Stimulated activated CD8-positive, alpha-beta memory T cell treated with anti-CD3 and anti-CD28 coated beads, Interleukin-12 subunit alpha, Interleukin-12 subunit beta, amount 100 ng/mL, for 4 hours (primary cell): Measurements from ENCODE around the gene CLDN14.
"Not testable (repeated sequence)": the region's sequence is repeated elsewhere in the genome, so short reads cannot be mapped to it uniquely, and the experiment has no call there.

Source experiments
- DNase-seq: peaks from one replicate; pipeline ENCODE4 v3.0.0-alpha.2; 2020; ENCODE audit warnings: low read depth

The CLDN14 gene

GRCh38 chr21:36499578-36500471 is 19.9 kb upstream of the CLDN14 start:
- no peak for DNase-seq

GRCh38 chr21:36494557-36494956 is 14.6 kb upstream of the CLDN14 start:
- no peak for DNase-seq

- no peak for DNase-seq
These were observed 11.4 kb upstream of the CLDN14 start for GRCh38 chr21:36491209-36491910.

- DNase-seq, result no peak
These were observed 9.8 kb upstream of the CLDN14 start for GRCh38 chr21:36489776-36490165.

GRCh38 chr21:36489103-36489775 is 9.3 kb upstream of the CLDN14 start:
- DNase-seq, result no peak

GRCh38 chr21:36487641-36488307 is 7.9 kb upstream of the CLDN14 start:
- DNase-seq, result no peak

- DNase-seq, result no peak
These were observed 6.3 kb upstream of the CLDN14 start for GRCh38 chr21:36486246-36486645.

GRCh38 chr21:36485476-36485875 is 5.6 kb upstream of the CLDN14 start:
- no peak for DNase-seq

GRCh38 chr21:36483095-36483494 is 3.2 kb upstream of the CLDN14 start:
- no peak for DNase-seq

GRCh38 chr21:36482673-36483072 is 2.8 kb upstream of the CLDN14 start:
- no peak for DNase-seq

GRCh38 chr21:36482181-36482580 is 2.3 kb upstream of the CLDN14 start:
- no peak for DNase-seq

- DNase-seq, result no peak
These were observed 1.7 kb upstream of the CLDN14 start for GRCh38 chr21:36481639-36482038.

GRCh38 chr21:36480618-36481017 is 696 bp upstream of the CLDN14 start:
- no peak for DNase-seq

GRCh38 chr21:36478941-36479340 is 981 bp downstream of the CLDN14 start:
- DNase-seq, result no peak

- no peak for DNase-seq
These were observed 1.7 kb downstream of the CLDN14 start for GRCh38 chr21:36478207-36478701.

GRCh38 chr21:36477559-36477958 is 2.4 kb downstream of the CLDN14 start:
- DNase-seq, result no peak

GRCh38 chr21:36477001-36477400 is 2.9 kb downstream of the CLDN14 start:
- DNase-seq, result no peak

- not testable (repeated sequence) for DNase-seq
These were observed 3.4 kb downstream of the CLDN14 start for GRCh38 chr21:36476541-36476940.

- no peak for DNase-seq
These were observed 5.3 kb downstream of the CLDN14 start for GRCh38 chr21:36474591-36474990.

GRCh38 chr21:36473203-36473602 is 6.7 kb downstream of the CLDN14 start:
- DNase-seq, result no peak

- no peak for DNase-seq
These were observed 7.5 kb downstream of the CLDN14 start for GRCh38 chr21:36472377-36472776.

GRCh38 chr21:36471254-36471723 is 8.6 kb downstream of the CLDN14 start:
- DNase-seq, result no peak
